ENCODE results near the gene PDE9A.

DNA sequence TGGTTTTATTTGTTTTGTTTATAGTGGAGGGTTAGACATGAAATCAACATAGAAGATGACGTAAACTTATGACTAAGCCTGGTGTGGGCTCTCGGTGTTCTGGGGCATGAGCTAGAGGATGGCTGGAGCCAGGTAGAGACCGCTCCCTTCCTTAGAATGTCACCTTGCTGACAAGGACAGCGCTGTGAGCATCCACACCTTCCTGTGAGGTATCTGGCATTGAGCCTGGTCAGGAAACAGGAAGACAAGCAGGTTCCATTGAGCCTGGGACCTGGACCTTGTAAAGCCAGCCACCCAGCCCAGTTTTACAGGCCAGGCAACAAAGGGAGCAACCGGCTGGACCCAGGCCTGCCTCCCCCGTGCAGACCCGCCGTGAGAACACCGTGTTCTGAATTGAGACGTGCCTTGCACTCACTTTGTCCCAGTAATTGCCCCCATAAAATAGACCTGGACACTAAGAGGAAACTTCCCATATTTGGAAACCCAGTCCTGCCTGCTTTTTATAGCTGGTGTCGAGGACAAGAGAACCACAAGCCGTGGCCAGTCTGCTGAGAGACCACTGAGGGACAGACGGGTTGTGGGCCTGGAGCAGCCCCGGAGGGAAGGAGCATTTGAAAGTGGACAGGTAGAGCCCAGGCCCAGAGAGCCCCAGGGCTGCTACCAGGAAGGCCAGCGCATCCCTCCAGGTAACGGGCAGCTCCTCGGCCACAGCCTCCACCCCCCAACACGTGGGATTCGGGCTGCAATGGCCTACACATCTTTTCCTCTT lies 78.0 kb downstream of the PDE9A start:
- no peak for TF ChIP-seq POLR2AphosphoS5 (IDR thresholded peaks at IDR 0.05)
- TF ChIP-seq, protein P1, sequence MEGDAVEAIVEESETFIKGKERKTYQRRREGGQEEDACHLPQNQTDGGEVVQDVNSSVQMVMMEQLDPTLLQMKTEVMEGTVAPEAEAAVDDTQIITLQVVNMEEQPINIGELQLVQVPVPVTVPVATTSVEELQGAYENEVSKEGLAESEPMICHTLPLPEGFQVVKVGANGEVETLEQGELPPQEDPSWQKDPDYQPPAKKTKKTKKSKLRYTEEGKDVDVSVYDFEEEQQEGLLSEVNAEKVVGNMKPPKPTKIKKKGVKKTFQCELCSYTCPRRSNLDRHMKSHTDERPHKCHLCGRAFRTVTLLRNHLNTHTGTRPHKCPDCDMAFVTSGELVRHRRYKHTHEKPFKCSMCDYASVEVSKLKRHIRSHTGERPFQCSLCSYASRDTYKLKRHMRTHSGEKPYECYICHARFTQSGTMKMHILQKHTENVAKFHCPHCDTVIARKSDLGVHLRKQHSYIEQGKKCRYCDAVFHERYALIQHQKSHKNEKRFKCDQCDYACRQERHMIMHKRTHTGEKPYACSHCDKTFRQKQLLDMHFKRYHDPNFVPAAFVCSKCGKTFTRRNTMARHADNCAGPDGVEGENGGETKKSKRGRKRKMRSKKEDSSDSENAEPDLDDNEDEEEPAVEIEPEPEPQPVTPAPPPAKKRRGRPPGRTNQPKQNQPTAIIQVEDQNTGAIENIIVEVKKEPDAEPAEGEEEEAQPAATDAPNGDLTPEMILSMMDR (IDR thresholded peaks at IDR 0.05), result no peak
